Measurements from ENCODE around the gene CRP. TPM values are rescaled to one million over a fixed set of nuclear protein-coding genes. Genes with fewer than 3 reads are reported as not detected.
"Not testable (repeated sequence)": the region's sequence is repeated elsewhere in the genome, so short reads cannot be mapped to it uniquely, and the experiment has no call there.

CRP gene
- total and polyA plus RNA-seq, 3 donors from 2014 or later, result 0.16 to 0.74 (median 0.37) TPM

- no peaks in the 10 kb centered on the region for H3K9me3 ChIP-seq
- H3K36me3 ChIP-seq (ENCODE audit: low read depth, missing control alignments), result no peaks in the 10 kb centered on the region
- DNase-seq, result no peak
- H3K27me3 ChIP-seq, result no peaks in the 10 kb centered on the region
- intact Hi-C loops (cut with DNase I; ENCODE audit: low total_unique reads), result no loop called here
- H3K27ac ChIP-seq, result no peak overlapping the region
- no peak overlapping the region for H3K4me3 ChIP-seq
- TF ChIP-seq, protein P1, sequence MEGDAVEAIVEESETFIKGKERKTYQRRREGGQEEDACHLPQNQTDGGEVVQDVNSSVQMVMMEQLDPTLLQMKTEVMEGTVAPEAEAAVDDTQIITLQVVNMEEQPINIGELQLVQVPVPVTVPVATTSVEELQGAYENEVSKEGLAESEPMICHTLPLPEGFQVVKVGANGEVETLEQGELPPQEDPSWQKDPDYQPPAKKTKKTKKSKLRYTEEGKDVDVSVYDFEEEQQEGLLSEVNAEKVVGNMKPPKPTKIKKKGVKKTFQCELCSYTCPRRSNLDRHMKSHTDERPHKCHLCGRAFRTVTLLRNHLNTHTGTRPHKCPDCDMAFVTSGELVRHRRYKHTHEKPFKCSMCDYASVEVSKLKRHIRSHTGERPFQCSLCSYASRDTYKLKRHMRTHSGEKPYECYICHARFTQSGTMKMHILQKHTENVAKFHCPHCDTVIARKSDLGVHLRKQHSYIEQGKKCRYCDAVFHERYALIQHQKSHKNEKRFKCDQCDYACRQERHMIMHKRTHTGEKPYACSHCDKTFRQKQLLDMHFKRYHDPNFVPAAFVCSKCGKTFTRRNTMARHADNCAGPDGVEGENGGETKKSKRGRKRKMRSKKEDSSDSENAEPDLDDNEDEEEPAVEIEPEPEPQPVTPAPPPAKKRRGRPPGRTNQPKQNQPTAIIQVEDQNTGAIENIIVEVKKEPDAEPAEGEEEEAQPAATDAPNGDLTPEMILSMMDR (IDR thresholded peaks at IDR 0.05), result no peak
- no peak for TF ChIP-seq POLR2A (IDR thresholded peaks at IDR 0.05)
- no peaks in the 10 kb centered on the region for H3K4me1 ChIP-seq
Measured at GRCh38 chr1:159687511-159687910, 26.9 kb downstream of the CRP start.

- H3K9me3 ChIP-seq, result no peaks in the 10 kb centered on the region
- WGBS, 2 donors, result 88 to 100% methylated on average over 1 of the region's 1 CpG
Measured at GRCh38 chr1:159686599-159687299, 27.6 kb downstream of the CRP start.

DNA sequence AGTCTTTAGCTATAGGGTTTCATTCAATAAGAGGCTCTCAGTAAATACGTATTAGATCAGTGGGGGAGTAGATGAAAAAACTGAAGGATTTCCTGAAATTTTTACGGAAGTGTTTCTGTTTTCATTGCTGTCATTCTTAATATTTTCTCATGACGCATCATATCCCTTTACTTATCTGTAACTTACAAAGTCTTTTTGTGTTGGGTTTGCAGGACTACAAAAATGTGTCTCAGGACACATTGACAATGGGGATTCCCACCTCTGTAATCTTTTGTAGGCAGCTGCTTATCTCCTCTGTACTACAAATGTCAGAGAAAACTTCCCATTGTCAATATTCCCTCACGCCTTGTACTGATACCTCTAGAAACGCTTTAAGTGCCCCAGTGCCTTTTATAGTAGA lies 35.5 kb downstream of the CRP start:
- TF ChIP-seq POLR2A (IDR thresholded peaks at IDR 0.05), result no peak
- TF ChIP-seq, protein P1 (IDR thresholded peaks at IDR 0.05), result no peak

More at GRCh38 chr1:159686599-159687299, 27.6 kb downstream of the CRP start:
- intact Hi-C loops (cut with DNase I; ENCODE audit: low total_unique reads), result no loop called here
- Histone ChIP-seq H3K27ac (no peak overlapping the region), H3K4me1 (no peaks in the 10 kb centered on the region), H3K27me3 (no peaks in the 10 kb centered on the region), H3K4me3 (no peak overlapping the region), H3K36me3 (ENCODE audit: low read depth, missing control alignments) (no peaks in the 10 kb centered on the region)
- DNase-seq, result no peak
- TF ChIP-seq, protein P1 (IDR thresholded peaks at IDR 0.05), result no peak
- TF ChIP-seq POLR2A (IDR thresholded peaks at IDR 0.05), result no peak

DNA sequence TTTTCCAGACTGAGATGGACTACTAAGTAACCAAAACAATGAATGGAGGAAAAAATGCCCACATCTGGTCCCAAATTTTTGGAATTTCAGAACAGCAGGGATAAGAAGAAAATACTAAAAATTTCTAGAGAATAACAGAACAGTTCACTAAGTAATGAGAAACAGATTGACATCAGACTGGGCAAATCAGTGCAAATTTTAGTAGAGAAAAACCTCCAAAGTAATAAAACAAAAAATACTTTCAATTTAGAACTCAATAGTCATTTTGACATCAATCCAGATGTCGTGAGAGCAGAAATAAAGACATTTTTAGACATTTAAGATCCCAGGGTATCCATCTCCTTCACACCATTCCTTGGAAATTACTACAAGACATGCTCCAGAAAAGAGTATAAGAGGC lies 39.3 kb downstream of the CRP start:
- H3K4me3 ChIP-seq, result no peak overlapping the region
- TF ChIP-seq POLR2A (IDR thresholded peaks at IDR 0.05), result no peak
- TF ChIP-seq, protein P1 (IDR thresholded peaks at IDR 0.05), result no peak
- H3K4me1 ChIP-seq, result no peaks in the 10 kb centered on the region
- H3K27me3 ChIP-seq, result no peaks in the 10 kb centered on the region
- no peaks in the 10 kb centered on the region for H3K9me3 ChIP-seq
- intact Hi-C loops (cut with DNase I; ENCODE audit: low total_unique reads), result no loop called here
- no peak overlapping the region for H3K27ac ChIP-seq
- no peak for DNase-seq
- 71 to 76% methylated on average over 1 of the region's 1 CpG for WGBS, 2 donors
- no peaks in the 10 kb centered on the region for H3K36me3 ChIP-seq (ENCODE audit: low read depth, missing control alignments)

More for the DNA sequence above, 35.5 kb downstream of the CRP start:
- Histone ChIP-seq H3K27me3 (no peaks in the 10 kb centered on the region), H3K4me3 (no peak overlapping the region), H3K36me3 (ENCODE audit: low read depth, missing control alignments) (no peaks in the 10 kb centered on the region), H3K4me1 (no peaks in the 10 kb centered on the region), H3K27ac (no peak overlapping the region), H3K9me3 (no peaks in the 10 kb centered on the region)
- 56 to 58% methylated on average over 5 of the region's 5 CpGs for WGBS, 2 donors
- DNase-seq, result no peak
- intact Hi-C loops (cut with DNase I; ENCODE audit: low total_unique reads), result no loop called here

GRCh38 chr1:159672390-159672789 lies 42.0 kb downstream of the CRP start:
- 75 to 94% methylated on average over 1 of the region's 1 CpG for WGBS, 2 donors
- H3K4me1 ChIP-seq; DNase-seq; H3K27me3 ChIP-seq; H3K36me3 ChIP-seq (ENCODE audit: low read depth, missing control alignments); H3K9me3 ChIP-seq; H3K4me3 ChIP-seq; H3K27ac ChIP-seq; intact Hi-C loops (cut with DNase I; ENCODE audit: low total_unique reads): not testable (repeated sequence)

All from testis (tissue), 3 donors.